NCI-H2029 (cell line): Measurements from ENCODE around the gene DRICH1.
"Not testable (repeated sequence)": the region's sequence is repeated elsewhere in the genome, so short reads cannot be mapped to it uniquely, and the experiment has no call there.

Source experiments
- DNase-seq: peaks from one replicate; lab custom pipeline; 2025; lab: John Stamatoyannopoulos, UW

The DRICH1 gene

GRCh38 chr22:23598805-23599518, 33.2 kb downstream of the DRICH1 start:
- no peak for DNase-seq

DNA sequence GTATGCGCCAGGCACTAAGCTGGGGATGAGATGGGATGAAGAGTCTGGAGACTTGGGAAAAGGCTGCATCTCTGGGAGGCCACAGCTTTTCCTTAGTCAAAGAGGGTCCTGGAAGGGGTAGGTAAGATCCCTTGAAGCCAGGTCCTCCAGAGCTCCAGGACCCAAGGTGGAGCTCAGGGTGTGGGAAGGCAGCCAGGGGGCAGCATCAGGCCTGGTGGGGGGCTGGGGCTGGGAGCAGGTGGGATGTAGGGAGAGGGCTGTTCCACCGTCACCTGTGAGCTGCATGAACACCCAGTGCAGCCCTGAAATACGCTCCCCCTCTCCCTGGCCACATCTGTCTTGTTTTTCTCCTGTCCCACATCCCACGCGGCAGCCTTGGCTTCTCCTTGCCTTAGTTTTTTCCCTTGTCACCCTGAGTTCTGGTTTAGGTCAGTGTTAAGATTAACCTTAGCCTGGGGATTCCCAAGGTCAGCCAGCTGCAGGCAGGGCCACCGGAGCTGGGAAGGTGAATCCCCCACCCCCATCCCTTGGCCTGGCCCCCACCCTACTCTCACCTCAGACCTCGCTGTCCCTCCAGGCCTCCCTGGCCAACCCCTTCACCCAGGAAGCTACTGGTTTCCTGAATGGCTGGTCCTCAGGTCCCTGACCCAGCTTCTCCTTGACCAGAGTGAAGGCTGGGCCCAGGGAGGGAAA, 34.4 kb downstream of the DRICH1 start:
- not testable (repeated sequence) for DNase-seq

GRCh38 chr22:23595904-23596303, 36.2 kb downstream of the DRICH1 start:
- DNase-seq = not testable (repeated sequence)

- DNase-seq = no peak
Measured at GRCh38 chr22:23591846-23592245, 40.3 kb downstream of the DRICH1 start.

DNA sequence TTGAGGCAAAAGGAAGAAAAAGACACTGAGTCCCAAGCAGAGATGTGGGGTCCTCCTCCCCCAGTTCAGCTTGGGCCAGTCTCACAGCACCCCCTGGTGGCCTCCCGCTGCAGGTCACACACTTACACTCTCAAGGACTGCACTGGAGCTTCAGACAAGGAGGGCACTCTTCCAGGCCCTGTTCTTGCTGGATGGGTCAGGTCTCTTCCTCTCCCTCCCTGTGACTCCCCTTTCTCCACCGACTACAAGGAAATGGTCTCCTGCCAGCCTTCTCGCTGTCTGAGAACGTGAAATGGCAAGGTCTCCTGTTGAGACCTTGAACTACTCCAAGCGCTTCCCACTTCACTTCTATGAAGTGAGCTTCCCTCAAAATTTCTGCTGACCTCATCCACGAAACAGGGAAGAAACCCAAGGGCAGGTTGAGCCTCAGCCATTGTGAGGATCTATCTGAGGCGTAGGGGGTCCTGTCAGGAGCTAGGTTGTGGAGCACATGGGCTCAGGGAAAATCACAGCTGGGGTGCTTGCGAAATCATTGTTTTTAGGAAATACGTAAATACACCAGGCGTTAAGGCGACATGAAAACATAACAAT, 40.8 kb downstream of the DRICH1 start:
- DNase-seq = peak; percentile 31

- no peak for DNase-seq
Measured at GRCh38 chr22:23583836-23584235, 48.3 kb downstream of the DRICH1 start.

DNA sequence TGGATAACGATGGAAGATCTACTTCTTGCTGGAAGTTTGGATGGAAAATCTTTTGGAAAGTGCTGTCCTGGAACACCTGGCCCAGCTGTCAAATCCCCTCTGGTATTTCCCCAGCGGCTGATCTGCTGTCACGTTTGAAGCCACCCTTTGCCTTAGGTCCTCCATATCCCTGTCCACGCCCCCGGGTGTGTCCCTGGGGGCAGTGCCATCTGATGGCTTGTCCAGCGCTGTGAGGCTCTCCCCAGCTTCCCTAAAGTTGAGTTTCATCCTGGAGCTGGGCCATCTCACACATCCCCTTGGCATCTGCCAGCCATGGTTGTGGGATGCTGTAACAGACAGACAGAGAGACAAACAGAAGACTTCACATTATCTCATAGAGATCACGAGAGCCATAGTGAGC, 49.0 kb downstream of the DRICH1 start:
- DNase-seq = no peak

GRCh38 chr22:23581260-23581650, 50.9 kb downstream of the DRICH1 start:
- no peak for DNase-seq

- no peak for DNase-seq
Measured at GRCh38 chr22:23580576-23581259, 51.4 kb downstream of the DRICH1 start.

GRCh38 chr22:23579870-23580575, 52.1 kb downstream of the DRICH1 start, which contains the start of gene IGLL1:
Gene IGLL1, minus strand, starts transcription at chr22:23580290. Its CDS starts 100 bp downstream, at chr22:23580190.
- DNase-seq = no peak

- DNase-seq = no peak
Measured at GRCh38 chr22:23579280-23579679, 52.8 kb downstream of the DRICH1 start.

DNA sequence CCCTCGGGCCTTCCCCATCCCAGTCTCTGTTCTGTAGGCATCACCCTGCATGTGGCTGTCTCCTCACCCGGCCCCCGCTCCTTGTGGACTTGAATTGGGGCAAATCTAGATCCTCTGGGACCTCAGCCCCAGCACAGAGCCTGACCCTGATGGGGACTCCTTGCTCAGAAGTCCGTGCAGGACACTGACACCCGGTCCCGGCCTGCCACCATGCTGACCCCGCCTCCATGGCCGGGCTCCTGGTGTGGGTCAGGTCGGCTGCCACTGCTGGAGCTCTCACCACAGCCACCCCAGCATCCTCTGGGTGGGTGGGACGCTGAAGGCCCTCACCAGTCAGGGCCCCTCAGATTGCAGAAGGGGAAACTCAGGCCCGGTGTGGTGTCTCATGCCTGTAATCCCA, 53.8 kb downstream of the DRICH1 start:
- DNase-seq = no peak

GRCh38 chr22:23576681-23577080, 55.4 kb downstream of the DRICH1 start:
- DNase-seq = no peak

DNA sequence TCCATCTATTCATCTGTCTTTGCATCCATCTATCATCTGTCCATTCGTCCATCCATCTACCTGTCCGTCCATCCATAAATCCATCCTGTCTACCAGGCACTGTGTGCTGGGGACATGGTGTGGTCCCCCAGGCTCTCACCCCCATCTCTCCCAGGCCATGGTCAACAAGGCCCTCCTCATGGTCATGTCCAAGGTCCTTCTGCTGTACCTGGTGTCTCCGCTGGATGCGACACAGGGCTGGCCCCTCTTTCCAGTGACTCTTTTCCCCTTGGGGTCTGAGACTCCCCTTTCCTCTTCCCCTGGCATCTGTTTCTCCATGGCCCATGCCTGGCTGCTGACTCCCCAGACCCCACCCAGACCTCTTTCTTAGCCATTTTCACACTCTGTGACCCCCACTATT, 56.5 kb downstream of the DRICH1 start:
- no peak for DNase-seq

DNA sequence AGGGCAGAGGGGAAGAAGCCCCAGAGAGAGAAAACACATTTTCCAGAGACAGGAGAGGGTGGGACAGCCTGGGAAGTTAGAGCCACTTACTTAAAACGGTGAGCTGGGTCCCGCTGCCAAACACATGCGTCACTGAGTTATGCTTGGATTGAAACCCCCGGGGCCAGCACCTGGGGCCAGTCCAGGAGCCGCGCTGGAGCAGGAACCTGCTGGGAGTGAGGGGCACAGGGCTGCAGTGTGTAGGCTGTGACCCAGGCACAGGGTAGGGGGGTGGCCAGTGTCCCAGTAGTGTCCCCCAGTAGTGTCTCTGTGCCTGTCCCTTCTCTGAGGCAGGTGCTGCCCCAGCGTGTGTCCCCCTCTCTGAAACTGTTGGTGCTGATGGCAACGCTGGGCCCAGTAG, 57.2 kb downstream of the DRICH1 start:
- no peak for DNase-seq

GRCh38 chr22:23574371-23574811, 57.7 kb downstream of the DRICH1 start:
- no peak for DNase-seq

- not testable (repeated sequence) for DNase-seq
Measured at GRCh38 chr22:23573701-23574235, 58.4 kb downstream of the DRICH1 start.

DNA sequence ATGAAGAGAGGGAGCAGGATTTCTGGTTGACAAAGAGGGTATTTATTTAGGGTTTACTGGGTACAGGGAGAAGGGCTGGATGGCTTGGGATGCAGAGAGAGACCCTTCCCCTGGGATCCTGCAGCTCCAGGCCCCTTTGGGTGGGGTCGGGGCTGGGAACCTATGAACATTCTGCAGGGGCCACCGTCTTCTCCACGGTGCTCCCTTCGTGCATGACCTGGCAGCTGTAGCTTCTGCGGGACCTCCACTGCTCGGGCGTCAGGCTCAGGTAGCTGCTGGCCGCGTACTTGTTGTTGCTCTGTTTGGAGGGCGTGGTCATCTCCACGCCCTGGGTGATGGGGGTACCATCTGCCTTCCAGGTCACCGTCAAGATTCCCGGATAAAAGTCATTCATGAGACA, 59.0 kb downstream of the DRICH1 start:
- DNase-seq = not testable (repeated sequence)

GRCh38 chr22:23571486-23571885, 60.6 kb downstream of the DRICH1 start:
- no peak for DNase-seq

GRCh38 chr22:23570681-23571080, 61.4 kb downstream of the DRICH1 start:
- no peak for DNase-seq

GRCh38 chr22:23569716-23570115, 62.4 kb downstream of the DRICH1 start:
- DNase-seq = no peak

- no peak for DNase-seq
Measured at GRCh38 chr22:23569291-23569690, 62.8 kb downstream of the DRICH1 start.
